ENCODE results near the gene FRMPD4.

Gene FRMPD4

DNA sequence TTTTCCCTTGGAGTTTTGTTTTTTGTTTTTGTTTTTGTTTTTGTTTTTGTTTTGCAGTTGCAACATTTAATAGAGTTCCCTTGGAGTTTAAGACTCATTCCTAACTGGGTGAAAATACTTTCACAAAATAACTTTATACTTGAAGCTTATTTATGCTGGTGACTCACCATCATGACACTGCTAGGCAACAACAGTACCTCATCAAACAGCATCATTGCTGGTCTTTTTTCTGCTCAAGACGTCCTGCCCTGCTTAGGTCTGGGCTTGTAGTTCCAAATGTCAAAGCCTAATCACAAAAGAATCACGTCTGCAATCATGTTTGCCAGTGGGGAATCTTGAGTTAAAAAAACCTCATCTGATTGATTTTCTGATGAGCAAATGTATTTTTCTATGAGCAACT is 547.3 kb downstream of the FRMPD4 start:
- no peak for DNase-seq

GRCh38 chrX:12686331-12686730 is 548.1 kb downstream of the FRMPD4 start:
- no peak for DNase-seq

GRCh38 chrX:12690646-12691045 is 552.4 kb downstream of the FRMPD4 start:
- no peak for DNase-seq

GRCh38 chrX:12693754-12694153 is 555.5 kb downstream of the FRMPD4 start:
- no peak for DNase-seq

DNA sequence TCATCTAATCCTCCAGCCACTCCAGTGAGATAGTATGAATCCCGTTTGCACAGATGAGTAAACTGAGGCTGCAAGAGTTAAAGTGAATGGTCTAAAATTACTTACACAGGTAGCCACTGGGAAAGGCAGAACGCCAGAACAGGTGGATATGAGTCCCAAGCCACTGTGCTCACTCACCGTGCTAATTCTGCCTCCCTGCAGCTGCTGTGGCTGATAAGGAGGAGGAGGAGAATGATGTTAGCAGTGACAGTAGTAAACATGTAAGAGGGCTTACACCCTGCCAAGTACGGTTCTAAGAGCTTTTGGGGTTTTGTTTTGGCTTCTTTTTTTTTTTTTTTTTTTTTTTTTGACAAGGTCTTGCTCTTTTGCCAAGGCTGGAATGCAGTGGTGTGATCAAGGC is 562.5 kb downstream of the FRMPD4 start:
- DNase-seq, result no peak

DNA sequence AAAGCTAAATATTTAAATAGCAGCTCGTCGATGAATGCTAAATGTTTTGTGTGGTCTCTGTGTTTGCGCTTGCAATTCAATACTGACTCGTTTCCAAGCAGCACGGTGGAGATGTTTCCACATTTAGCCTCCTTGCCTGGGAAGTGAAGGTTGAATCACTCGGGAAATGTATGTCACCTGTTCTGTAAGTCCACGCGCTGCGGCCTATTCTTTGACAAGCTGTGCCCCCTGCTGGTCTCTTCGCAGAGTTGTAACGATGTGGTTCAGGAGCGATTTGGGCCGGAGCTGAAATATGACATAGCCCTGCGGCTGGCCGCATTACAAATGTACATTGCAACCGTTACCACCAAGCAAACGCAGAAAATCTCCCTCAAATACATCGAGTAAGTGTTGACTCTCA is 563.4 kb downstream of the FRMPD4 start:
- DNase-seq, result peak; percentile 30

GRCh38 chrX:12702509-12703091 is 564.3 kb downstream of the FRMPD4 start:
- DNase-seq, result no peak

- no peak for DNase-seq
Measured at GRCh38 chrX:12704706-12705105, 566.4 kb downstream of the FRMPD4 start.

DNA sequence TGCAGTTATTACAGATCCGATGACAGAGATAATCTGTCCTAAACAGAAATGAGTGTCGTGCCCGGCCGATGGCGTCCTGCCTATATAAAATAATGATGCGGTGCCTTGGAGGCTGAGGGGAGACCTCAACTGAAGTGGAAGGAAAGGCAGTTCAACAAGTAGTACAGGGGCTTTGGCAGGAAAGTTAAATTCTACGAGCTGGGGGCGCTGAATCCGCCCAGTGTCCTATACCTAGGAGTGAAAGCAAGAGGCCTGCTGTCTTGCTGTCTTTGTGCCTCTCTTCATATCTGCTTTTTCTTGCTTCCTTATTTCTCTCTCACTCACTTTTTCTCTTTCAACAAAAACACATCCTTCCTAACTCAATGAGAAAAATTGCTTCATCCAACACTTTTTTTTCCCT is 570.8 kb downstream of the FRMPD4 start:
- DNase-seq, result no peak

GRCh38 chrX:12711435-12712040 is 573.3 kb downstream of the FRMPD4 start:
- DNase-seq, result no peak

GRCh38 chrX:12716574-12716973 is 578.3 kb downstream of the FRMPD4 start:
- DNase-seq, result no peak

GRCh38 chrX:12719837-12720236 is 581.6 kb downstream of the FRMPD4 start:
- DNase-seq, result no peak

GRCh38 chrX:12721042-12721441 is 582.8 kb downstream of the FRMPD4 start:
- no peak for DNase-seq

- DNase-seq, result no peak
Measured at GRCh38 chrX:12722314-12722713, 584.0 kb downstream of the FRMPD4 start.

- no peak for DNase-seq
Measured at GRCh38 chrX:12741416-12741815, 603.1 kb downstream of the FRMPD4 start.

DNA sequence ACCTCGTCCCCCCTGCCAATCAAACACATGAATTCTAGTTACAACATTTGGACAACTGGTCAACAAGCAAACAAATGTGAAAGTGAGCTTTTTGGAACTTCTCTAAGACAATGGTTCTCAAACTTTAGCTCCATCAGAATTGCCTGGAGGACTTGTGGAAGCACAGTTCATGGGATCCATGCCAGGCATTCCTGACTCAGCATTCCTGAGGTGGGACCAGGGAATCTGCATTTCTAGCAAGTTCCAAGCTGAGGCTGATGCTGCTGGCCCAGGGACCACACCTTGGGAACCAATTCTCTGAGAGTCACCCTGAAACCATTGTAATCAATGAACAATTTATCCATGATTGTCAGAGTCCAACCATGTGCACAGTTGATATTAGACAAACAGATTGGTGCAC is 609.2 kb downstream of the FRMPD4 start:
- DNase-seq, result no peak

- DNase-seq, result no peak
Measured at GRCh38 chrX:12751887-12752286, 613.6 kb downstream of the FRMPD4 start.

DNA sequence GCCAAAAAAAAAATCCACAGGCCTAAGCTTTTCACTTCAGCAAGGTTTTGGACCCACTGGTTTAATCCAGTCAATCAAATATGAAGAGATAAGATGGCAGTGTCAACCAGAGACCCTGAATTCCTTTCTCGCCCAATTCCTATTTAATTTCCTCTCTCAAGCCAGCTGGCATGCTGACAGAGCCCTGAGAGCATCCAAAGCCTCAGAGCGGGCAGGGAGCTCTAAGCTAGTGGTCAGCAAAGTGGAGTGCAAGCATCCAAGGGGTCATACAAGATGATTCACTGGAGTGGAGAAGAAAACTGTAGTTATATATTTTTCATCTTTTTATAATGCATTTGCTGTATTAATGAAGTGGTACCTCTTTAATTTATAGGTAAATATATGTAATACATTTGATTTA is 615.1 kb downstream of the FRMPD4 start:
- DNase-seq, result no peak

- DNase-seq, result no peak
Measured at GRCh38 chrX:12758291-12758690, 620.0 kb downstream of the FRMPD4 start.

GRCh38 chrX:12767856-12768255 is 629.6 kb downstream of the FRMPD4 start:
- DNase-seq, result no peak

DNA sequence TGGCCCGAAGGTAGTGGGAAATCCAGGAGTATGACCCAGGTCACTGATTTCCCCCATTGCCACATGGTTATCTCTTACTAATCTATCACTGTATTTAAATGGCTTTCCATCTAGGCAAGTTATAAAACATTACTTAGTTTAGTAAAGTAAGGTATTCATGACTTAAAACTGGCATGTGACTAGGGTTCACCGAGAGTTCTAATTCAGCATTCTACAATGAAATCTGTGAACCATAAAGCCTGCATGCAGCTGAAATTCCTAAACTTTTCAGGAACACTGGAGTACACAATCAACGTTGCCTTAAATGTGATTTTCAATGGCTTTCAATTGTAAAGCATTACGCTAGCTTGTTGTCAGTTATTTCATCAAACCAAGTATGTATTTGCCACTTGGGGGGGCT is 630.2 kb downstream of the FRMPD4 start:
- DNase-seq, result no peak

GRCh38 chrX:12770440-12770839 is 632.2 kb downstream of the FRMPD4 start:
- no peak for DNase-seq

DNA sequence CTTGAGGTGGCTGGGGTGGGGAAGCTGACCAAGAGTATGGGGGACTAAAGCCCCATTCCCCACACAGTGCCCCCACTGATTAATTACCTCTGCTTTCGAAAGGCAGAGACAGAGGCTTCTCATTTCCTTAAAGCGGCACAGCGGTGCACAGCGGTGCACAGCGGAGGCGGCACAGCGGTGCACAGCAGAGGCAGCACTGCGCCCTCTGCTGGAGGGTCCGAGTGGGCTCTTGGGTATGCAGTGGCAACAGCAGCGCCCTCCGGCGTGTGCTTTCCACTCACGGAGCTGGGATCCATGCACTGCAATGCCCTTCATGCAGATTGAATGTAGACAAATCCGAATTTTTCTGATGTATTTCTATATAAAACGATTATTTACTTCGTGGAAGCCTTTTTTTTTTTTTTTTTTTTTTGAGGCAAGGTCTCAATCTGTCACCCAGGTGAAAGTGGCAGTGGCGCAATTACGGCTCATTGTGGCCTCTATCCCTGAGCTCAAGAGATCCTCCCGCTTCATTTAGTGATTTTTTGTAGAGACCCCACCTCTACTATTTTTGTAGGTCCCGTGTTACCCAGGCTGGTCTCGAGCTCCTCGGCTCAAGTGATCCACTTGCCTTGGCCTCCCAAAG is 633.3 kb downstream of the FRMPD4 start:
- DNase-seq, result no peak
